NCI-H128 (cell line): Measurements from ENCODE around the gene EDRF1.
"Not testable (repeated sequence)": the region's sequence is repeated elsewhere in the genome, so short reads cannot be mapped to it uniquely, and the experiment has no call there.

ENCODE experiments used
- DNase-seq: peaks from one replicate; lab custom pipeline; 2025; ENCODE audit not compliant: unreplicated experiment; lab: John Stamatoyannopoulos, UW

EDRF1 gene

DNA sequence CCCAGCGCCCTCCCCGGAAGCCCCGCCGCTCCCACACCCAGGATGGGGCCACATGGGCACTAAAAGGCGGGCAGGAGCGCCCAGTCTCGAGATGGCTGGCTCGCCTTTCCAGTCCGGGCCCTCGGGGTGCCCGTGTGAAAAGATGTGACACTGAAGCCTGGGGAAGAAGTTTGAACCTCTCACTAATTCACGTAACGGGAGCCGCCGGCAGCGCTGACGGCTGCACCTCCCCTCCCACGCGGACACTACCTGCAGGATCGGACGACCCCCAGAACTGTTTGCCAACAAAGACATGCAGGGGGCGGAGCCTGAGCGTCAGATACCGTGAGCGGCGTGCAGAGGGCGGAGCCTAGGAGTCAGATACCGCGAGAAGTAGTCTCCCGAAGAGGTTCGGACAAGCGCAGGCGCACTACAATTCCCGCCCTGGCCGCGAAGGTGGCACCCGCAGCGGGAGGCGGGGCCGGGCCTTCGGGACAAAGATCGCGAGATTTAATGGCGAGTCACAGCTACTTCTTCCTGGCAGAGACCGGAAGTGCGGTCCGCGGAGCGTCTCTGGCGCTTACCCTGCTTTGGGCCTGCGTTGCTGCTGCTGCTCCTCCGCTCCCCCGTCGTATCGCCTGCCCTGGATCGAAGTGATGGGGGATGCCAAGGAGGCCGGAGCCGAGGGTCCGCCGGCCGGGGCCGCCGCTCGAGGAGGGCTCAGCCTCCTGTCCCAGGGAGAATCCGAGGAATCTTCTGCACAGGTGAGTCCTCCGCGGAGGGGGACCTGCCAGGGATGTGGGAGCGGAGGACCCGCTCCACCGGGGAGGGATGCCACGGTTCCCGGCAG is at the start of gene EDRF1:
EDRF1 (plus strand) TSS at position 537 of the 829 bp plus-strand sequence; CDS start at position 636, 99 bp downstream.
- DNase-seq = peak; percentile 94

DNA sequence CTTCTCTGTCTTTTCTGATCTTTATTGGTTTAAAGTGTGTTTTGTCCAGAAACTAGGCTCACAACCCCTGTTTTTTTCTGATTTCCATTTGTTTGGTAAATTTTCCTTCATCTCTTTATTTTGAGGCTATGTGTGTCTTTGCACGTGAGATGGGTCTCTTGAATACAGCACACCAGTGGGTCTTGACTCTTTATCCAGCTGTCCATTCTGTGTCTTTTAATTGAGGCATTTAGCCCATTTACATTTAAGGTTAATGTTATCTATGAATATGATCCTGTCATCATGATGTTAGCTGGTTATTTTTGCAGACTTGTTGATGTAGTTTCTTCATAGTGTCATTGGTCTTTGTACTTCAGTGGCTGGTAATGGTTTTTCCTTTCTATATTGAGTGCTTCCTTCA is 46.6 kb upstream of the EDRF1 start:
- no peak for DNase-seq

GRCh38 chr10:125679436-125679835 is 40.1 kb upstream of the EDRF1 start:
- DNase-seq = no peak

DNA sequence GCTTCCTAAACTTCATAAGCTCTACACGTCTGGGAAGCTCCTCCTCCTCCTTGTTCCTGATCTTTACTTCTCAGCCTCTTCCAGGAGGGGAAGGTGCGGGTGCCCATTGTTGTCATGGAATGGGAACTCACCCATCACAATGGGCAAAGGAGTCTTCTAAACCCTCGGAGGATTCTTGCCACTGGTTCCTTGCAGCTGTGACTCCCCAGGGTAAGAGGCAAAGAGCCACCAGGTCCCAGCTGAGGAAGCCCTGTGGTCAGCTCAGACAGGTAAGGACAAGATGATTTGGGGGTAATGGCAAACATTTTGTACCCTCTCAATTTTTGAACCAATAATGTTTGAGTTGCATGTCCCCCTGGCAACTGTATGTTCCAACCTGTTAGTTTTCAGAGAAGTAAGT is 36.4 kb upstream of the EDRF1 start, which contains the start of gene TEX36:
TEX36 (minus strand) TSS at position 101 of the 400 bp plus-strand sequence. CDS start 174 bp downstream, outside the sequence.
- no peak for DNase-seq

DNA sequence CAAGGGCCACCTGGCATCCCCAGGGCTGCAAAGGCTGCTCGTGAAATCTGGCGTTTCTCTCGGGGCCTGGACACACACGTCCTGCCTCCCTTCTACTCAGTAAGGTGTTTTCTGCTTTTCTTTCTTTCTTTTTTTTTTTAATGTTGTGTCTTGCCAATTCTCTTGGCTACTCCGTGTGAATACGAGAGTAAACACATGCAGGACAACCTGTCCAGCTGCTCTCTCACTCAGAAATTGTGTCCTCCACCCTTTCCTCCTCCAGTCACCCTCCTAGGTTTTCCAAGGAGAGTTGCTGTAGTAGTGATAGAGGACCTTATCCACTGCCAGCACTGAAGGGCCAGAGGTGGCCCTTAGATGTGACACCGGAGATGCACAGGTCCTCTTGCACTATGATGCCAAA is 35.7 kb upstream of the EDRF1 start:
- DNase-seq = no peak

- no peak for DNase-seq
Measured at GRCh38 chr10:125684581-125684980, 34.9 kb upstream of the EDRF1 start.

DNA sequence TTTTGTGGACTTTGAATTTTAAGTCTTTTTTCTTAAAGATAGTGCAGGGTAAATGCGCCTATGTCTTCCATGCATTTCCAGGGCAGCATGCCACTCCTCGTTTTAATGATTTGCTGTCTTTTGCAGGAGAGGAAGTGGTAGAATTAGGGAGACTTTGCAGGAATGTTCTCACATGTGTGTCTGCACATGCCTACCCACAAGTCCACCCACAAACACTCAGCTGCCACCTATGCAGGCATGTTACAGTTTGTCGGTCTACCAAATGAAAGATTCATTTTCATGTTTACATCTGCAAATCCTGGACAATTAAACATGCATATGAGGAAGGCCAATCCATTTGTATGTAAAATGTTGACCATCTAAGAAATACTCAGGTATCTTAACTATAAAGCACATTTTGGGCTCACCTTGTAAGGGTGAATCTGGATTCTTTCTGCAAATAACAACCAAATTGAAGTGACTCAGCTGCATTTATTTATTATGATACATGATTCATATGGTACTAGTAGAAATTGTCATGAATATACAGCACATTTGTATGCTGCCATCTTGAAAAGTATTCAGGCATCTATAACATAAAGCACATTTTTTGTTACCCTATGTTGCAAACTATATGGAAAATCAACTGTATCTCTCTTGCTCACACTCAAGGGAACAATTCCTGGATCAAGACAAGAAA is 31.9 kb upstream of the EDRF1 start:
- DNase-seq = no peak

- DNase-seq = no peak
Measured at GRCh38 chr10:125689955-125690569, 29.4 kb upstream of the EDRF1 start.

DNA sequence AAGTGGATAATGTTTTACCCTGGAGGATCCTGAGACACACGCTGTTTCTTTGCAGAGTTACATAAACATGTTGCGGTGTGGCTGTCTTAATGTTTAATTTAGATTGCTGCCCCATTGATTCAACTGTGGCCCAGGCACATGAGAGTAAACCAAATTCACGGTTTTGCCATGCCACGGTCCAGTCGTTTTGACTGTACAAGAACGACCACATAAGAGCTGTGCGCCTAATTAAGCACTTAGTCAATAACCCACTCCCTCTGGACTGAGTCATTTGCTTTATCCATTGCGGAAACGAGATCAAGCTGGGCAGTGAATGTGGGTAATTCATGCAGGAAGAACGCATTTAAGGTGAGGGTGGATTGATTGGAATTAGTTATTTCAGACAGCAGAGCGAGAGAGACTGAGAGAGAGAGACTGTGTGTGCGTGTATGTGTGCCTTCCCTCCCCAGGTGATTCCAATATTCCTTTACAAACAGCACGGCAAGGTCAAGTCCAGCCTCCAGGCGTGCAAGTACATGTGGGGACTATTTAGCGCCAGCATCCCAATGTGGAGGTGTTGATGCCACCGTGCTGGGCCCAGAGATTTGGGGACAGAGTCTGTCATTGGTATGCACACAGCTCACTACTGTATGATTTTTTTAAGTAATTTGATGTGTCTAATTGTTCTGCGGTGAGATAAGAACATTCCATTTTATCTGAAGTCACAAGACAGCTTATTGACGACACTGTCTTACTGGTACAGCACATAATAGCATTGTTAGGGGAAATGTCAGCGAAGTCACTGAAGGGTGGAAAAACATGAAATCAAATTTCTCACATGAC is 28.1 kb upstream of the EDRF1 start:
- no peak for DNase-seq

DNA sequence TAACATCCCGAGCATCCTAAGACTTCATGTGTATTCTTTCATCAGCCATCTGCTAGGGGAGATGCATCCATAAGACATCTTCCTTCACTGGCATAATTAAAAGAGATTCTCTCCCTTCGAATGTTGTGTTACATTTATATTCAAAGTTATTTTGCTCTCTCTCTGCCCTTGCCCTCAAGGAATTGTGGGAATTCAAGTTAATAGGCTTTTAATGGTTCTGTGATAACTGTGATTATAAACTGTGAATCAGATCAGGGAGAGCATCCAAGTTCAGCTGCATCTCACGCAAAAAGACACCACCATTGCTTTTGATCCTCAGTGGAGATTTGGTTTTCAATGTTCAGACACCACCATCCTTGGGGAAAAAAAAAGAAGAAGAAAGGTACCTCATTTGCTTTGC is 27.3 kb upstream of the EDRF1 start:
- DNase-seq = no peak

GRCh38 chr10:125692601-125693523 is 26.6 kb upstream of the EDRF1 start:
- no peak for DNase-seq

DNA sequence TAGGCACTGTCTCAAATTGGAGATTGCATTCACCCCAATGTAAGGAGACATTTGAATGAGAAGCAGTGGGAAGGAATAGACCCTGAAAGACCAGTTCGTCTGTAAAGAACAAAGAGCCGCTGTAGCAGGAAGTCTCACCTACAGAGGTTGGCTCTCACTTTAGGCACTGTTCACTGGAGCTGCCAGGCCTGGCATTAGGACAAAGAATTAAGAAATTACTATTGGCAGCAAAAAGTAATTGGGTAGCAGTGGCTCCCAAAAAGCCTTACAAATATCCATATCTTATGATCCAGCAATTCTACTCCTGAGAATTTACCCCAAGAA is 26.0 kb upstream of the EDRF1 start:
- no peak for DNase-seq

DNA sequence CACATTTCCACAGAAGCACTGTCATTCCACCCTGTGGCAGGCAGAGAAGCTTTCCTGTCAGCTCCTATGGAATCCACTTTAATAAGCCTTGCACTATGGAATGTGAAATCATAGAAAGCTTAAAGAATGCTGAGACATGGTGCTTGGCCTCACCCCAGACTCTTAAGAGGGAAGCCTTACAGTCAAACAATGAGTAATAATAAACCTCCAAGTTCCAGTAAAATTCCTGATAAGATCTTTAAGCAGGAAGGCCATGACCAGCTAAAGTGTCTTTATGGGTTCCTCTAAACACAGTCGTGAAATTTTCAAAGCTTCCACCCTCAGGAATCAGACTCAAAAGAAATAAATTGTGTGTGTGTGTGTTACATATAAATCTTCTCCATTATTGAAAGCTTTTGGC is 24.6 kb upstream of the EDRF1 start:
- no peak for DNase-seq

GRCh38 chr10:125696884-125697283 is 22.6 kb upstream of the EDRF1 start:
- not testable (repeated sequence) for DNase-seq

- DNase-seq = no peak
Measured at GRCh38 chr10:125698481-125698998, 21.0 kb upstream of the EDRF1 start.

GRCh38 chr10:125699562-125700143 is 19.9 kb upstream of the EDRF1 start:
- no peak for DNase-seq

- no peak for DNase-seq
Measured at GRCh38 chr10:125700355-125700911, 19.1 kb upstream of the EDRF1 start.

DNA sequence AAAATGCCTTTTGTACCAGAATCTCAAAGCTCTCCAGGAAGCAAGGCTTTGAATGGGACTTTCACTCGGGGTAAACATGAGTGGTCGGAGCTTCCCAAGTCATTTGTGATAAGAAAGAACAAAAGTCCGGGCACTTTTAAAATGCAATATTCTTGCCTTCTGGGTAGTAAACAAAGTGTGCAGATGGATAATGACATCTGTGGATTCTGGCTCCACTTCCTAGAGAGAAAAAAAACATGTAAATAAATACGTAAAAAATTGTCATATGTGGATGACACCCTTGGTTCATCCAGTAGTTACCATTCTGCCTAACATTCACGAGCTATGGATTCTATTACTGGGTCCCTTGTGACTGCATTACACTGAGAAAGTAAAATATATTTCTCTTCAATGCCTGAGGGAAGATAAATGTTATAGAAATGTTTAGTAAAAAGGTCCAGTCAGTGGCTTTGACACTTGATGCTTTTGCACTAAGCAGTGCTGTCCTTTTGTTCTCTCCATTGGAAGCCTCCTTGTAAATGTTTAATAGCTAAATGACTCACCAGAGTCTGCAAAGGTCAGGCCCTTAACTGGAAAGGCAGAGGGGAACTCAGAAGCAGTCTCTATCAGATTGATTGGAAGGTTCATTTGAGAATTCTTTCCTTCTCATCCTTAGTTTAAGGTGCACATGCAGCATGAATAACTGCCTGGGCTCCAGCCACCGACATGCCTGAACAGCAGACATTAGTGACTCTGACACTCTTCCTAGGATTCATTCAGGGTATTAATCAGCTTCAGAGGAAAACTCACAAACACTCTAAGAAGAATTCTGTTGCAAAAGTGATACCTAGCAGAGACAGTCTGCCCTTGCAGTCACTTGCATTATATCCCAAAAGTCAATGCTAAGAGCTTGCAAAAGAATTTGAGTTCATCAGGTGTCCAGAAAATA is 11.7 kb upstream of the EDRF1 start:
- no peak for DNase-seq
